Measurements from ENCODE around the gene ANKRD39.

DNA sequence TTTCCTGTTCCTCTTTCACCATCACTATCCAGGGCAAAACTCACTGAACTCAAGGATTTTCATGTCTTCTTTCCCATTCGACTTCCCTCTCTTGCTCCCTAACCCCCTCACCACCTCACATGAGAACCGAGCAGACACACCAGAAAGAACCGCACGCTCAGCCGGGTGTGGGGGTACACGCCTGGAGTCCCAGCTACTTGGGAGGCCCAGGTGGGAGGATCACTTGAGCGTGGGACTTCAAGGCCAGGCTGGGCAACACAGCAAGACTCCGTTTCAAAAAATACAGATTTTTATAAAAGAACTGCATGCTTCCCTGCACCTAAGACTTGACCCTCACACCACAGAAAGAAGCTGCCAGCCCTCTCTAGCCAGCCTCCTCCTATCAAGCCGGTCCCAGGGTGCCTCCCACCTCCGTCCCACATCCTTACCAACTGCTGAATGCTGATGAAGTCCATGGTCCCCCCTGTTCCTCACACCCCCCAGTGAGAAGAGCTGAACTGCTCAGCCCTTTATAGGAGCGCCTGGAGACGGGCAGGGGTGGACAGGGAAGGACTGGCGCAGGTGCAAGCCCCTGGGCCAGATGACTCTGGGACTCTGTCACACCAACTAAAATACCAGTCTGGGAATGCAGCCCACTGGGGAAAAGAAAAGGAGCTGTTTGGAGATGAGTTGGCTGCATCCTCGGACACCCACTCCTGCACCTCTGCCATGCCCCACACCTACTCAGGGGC lies 14.1 kb downstream of the ANKRD39 start, which contains the start of gene ANKRD23:
- no peak for TF ChIP-seq MAZ (IDR thresholded peaks at IDR 0.05; ENCODE audit: borderline replicate concordance, low read depth, low read length)
- TF ChIP-seq USF2 (IDR thresholded peaks at IDR 0.05; ENCODE audit: low read depth, low read length) = no peak
- no peak for TF ChIP-seq RCOR1 (IDR thresholded peaks at IDR 0.05; ENCODE audit: insufficient replicate concordance, low read length)
- TF ChIP-seq CEBPB (IDR thresholded peaks at IDR 0.05; ENCODE audit: low read depth, low read length) = no peak
- TF ChIP-seq, protein P1, sequence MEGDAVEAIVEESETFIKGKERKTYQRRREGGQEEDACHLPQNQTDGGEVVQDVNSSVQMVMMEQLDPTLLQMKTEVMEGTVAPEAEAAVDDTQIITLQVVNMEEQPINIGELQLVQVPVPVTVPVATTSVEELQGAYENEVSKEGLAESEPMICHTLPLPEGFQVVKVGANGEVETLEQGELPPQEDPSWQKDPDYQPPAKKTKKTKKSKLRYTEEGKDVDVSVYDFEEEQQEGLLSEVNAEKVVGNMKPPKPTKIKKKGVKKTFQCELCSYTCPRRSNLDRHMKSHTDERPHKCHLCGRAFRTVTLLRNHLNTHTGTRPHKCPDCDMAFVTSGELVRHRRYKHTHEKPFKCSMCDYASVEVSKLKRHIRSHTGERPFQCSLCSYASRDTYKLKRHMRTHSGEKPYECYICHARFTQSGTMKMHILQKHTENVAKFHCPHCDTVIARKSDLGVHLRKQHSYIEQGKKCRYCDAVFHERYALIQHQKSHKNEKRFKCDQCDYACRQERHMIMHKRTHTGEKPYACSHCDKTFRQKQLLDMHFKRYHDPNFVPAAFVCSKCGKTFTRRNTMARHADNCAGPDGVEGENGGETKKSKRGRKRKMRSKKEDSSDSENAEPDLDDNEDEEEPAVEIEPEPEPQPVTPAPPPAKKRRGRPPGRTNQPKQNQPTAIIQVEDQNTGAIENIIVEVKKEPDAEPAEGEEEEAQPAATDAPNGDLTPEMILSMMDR (conservative IDR thresholded peaks at IDR 0.05; ENCODE audit: low read depth, low read length) = no peak
- TF ChIP-seq POLR2A (IDR thresholded peaks at IDR 0.05; ENCODE audit: low read depth, low read length) = no peak
- TF ChIP-seq FOS (IDR thresholded peaks at IDR 0.05; ENCODE audit: low read depth, low read length) = no peak
- TF ChIP-seq RAD21 (IDR thresholded peaks at IDR 0.05; ENCODE audit: low read length) = no peak

All from IMR-90 (cell line).